ENCODE results near the gene MYMK. TPM values are rescaled to one million over a fixed set of nuclear protein-coding genes. Genes with fewer than 3 reads are reported as not detected.

Gene MYMK
- total and polyA plus RNA-seq, 2 of the 4 experiments (the other 2 are of a cell fraction) = not detected

- Histone ChIP-seq H2BK20ac (ENCODE audit: low read depth, low read length) (no peak overlapping the region), H3K18ac (ENCODE audit: low read depth, low read length) (no peak overlapping the region), H3K14ac (replicated peaks; ENCODE audit: low read depth, low read length) (no peak overlapping the region), H2BK120ac (ENCODE audit: low read depth, low read length) (no peak overlapping the region), H4K8ac (ENCODE audit: low read depth in 2 of 2, low read length in 2 of 2) (no peak overlapping the region), H3K4me2 (ENCODE audit: low read depth, low read length) (no peak overlapping the region), H3K4me3 (ENCODE audit: insufficient read depth, low read depth, low read length) (no peak overlapping the region), H3K4me1 (ENCODE audit: control insufficient read depth, insufficient read depth, low read length) (peaks cover 10% of the 10 kb centered on the region; the same call in 1 of the 2 replicates), H3K36me3 (ENCODE audit: control insufficient read depth, insufficient read depth, low read length) (no peaks in the 10 kb centered on the region), H3K79me1 (ENCODE audit: low read depth in 1 of 2, low read length in 2 of 2) (no peaks in the 10 kb centered on the region), H3K23ac (ENCODE audit: low read depth, low read length) (no peak overlapping the region), H2AFZ (replicated peaks; ENCODE audit: low read length, poor library complexity) (no peak overlapping the region), H2BK5ac (ENCODE audit: low read depth, low read length, poor library complexity, severe bottlenecking) (no peak overlapping the region), H2AK9ac (replicated peaks; ENCODE audit: low read depth, low read length, poor library complexity) (peak overlapping the region; percentile 33), H3K27me3 (ENCODE audit: control insufficient read depth, insufficient read depth, low read length) (peaks cover 15% of the 10 kb centered on the region; the same call in 1 of the 2 replicates), H2AK5ac (ENCODE audit: low read depth, low read length) (no peak overlapping the region), H2BK15ac (ENCODE audit: low read depth, low read length) (no peak overlapping the region), H3K27ac (ENCODE audit: insufficient read depth, low read length) (no peak overlapping the region), H3K9ac (ENCODE audit: low read depth, low read length) (no peak overlapping the region), H4K5ac (ENCODE audit: low read depth, low read length) (no peak overlapping the region), H4K20me1 (ENCODE audit: insufficient read depth, low read length) (no peaks in the 10 kb centered on the region), H3K9me1 (ENCODE audit: insufficient read depth, low read length) (peaks cover 6% of the 10 kb centered on the region; the same call in 1 of the 2 replicates), H3K56ac (ENCODE audit: extremely low read depth, insufficient read depth, low read length) (no peak overlapping the region), H3K9me3 (ENCODE audit: control insufficient read depth, insufficient read depth, low read length) (peaks cover 11% of the 10 kb centered on the region), H4K91ac (ENCODE audit: insufficient read depth, low read depth, low read length) (no peak overlapping the region), H3K4ac (ENCODE audit: low read depth, low read length) (no peak overlapping the region)
- no TSS peak for BruUV-seq (replicated peaks)
- intact Hi-C loops (cut with micrococcal nuclease) = no loop called here
- no peak for ATAC-seq (ENCODE audit: low read depth)
- ChIA-PET POLR2A (ENCODE audit: unreplicated experiment) (no interaction called here), CTCF (no interaction called here)
- TF ChIP-seq MAZ (IDR thresholded peaks at IDR 0.05; ENCODE audit: borderline replicate concordance, low read depth, low read length) (no peak), MXI1 (IDR thresholded peaks at IDR 0.05; ENCODE audit: borderline replicate concordance, low read depth, low read length) (no peak), RFX5 (IDR thresholded peaks at IDR 0.05; ENCODE audit: low read depth, low read length) (no peak), CEBPB (IDR thresholded peaks at IDR 0.05; ENCODE audit: low read depth, low read length) (no peak), CHD1 (IDR thresholded peaks at IDR 0.05; ENCODE audit: low read depth, low read length) (no peak), BHLHE40 (IDR thresholded peaks at IDR 0.05; ENCODE audit: low read depth, low read length) (no peak), MAFK (IDR thresholded peaks at IDR 0.05; ENCODE audit: low read depth, low read length) (no peak), SMC3 (IDR thresholded peaks at IDR 0.05; ENCODE audit: low read depth, low read length) (no peak), POLR2A (IDR thresholded peaks at IDR 0.05; ENCODE audit: low read depth, low read length) (no peak), RAD21 (IDR thresholded peaks at IDR 0.05; ENCODE audit: low read length) (no peak), NFE2L2 (IDR thresholded peaks at IDR 0.05; ENCODE audit: low read depth, low read length) (no peak), ELK1 (IDR thresholded peaks at IDR 0.05; ENCODE audit: borderline replicate concordance, low read depth, low read length) (no peak), RCOR1 (IDR thresholded peaks at IDR 0.05; ENCODE audit: insufficient replicate concordance, low read length) (no peak), FOS (IDR thresholded peaks at IDR 0.05; ENCODE audit: low read depth, low read length) (no peak), CTCF (conservative IDR thresholded peaks at IDR 0.05; ENCODE audit: low read depth, low read length) (no peak), USF2 (IDR thresholded peaks at IDR 0.05; ENCODE audit: low read depth, low read length) (no peak)
- dilution Hi-C loops (cut with HindIII; ENCODE audit: low sequenced_read_pairs, unreplicated experiment) = no loop called here
- WGBS, 2 experiments (ENCODE audit: extremely low coverage in 2 of 2, insufficient read length in 1 of 2) = 91% methylated on average over 8 of the region's 13 CpGs; no CpG with 5 or more reads in 1 of the 2 experiments
- in situ Hi-C loops (cut with MboI; ENCODE audit: low sequenced_read_pairs) = no loop called here
- peak; percentile 36 for DNase-seq
Measured at GRCh38 chr9:133505186-133505830, 19.5 kb downstream of the MYMK start.
